Stimulated activated CD8-positive, alpha-beta memory T cell treated with anti-CD3 and anti-CD28 coated beads, Interleukin-12 subunit alpha, Interleukin-12 subunit beta, amount 100 ng/mL, for 4 hours (primary cell): ENCODE measurements around the gene SLC19A1.

Source experiments
- DNase-seq: peaks from one replicate; pipeline ENCODE4 v3.0.0-alpha.2; 2020; ENCODE audit warnings: low read depth

SLC19A1 gene

GRCh38 chr21:45478115-45478801 lies 64.0 kb downstream of the SLC19A1 start:
- DNase-seq = peak; percentile 57

- DNase-seq = no peak
Measured at GRCh38 chr21:45477176-45478114, 64.8 kb downstream of the SLC19A1 start.

- DNase-seq = no peak
Measured at GRCh38 chr21:45476582-45476981, 65.7 kb downstream of the SLC19A1 start.

- DNase-seq = no peak
Measured at GRCh38 chr21:45475797-45476570, 66.3 kb downstream of the SLC19A1 start.

GRCh38 chr21:45475004-45475685 lies 67.1 kb downstream of the SLC19A1 start:
- DNase-seq = no peak

GRCh38 chr21:45474323-45474950 lies 67.8 kb downstream of the SLC19A1 start:
- DNase-seq = no peak

- no peak for DNase-seq
Measured at GRCh38 chr21:45473496-45474322, 68.5 kb downstream of the SLC19A1 start.

GRCh38 chr21:45472445-45473365 lies 69.5 kb downstream of the SLC19A1 start:
- DNase-seq = no peak

- no peak for DNase-seq
Measured at GRCh38 chr21:45471525-45472221, 70.6 kb downstream of the SLC19A1 start.

GRCh38 chr21:45470773-45471524 lies 71.3 kb downstream of the SLC19A1 start:
- no peak for DNase-seq

- no peak for DNase-seq
Measured at GRCh38 chr21:45470087-45470515, 72.1 kb downstream of the SLC19A1 start.

- no peak for DNase-seq
Measured at GRCh38 chr21:45469273-45470086, 72.8 kb downstream of the SLC19A1 start.

GRCh38 chr21:45468971-45469272 lies 73.3 kb downstream of the SLC19A1 start:
- no peak for DNase-seq

- DNase-seq = no peak
Measured at GRCh38 chr21:45468051-45468970, 73.9 kb downstream of the SLC19A1 start.

- DNase-seq = no peak
Measured at GRCh38 chr21:45467221-45467779, 74.9 kb downstream of the SLC19A1 start.
